Measurements from ENCODE around the gene ATP6V1C2. TPM values are rescaled to one million over a fixed set of nuclear protein-coding genes. Genes with fewer than 3 reads are reported as not detected.
A peak's percentile ranks its signal among the peaks of the same experiment; 100 is the strongest.
"Not testable (repeated sequence)": the region's sequence is repeated elsewhere in the genome, so short reads cannot be mapped to it uniquely, and the experiment has no call there.

Gene ATP6V1C2
- total RNA-seq, 3 donors from 2014 or later (not counting 1 experiment from before 2014, with no cell fraction given): 0.92 TPM; not detected in 2

GRCh38 chr2:10779776-10780490 lies 58.5 kb downstream of the ATP6V1C2 start:
- no peak for ATAC-seq
- peaks cover 49% of the 10 kb centered on the region for H3K36me3 ChIP-seq (ENCODE audit: control insufficient read depth, insufficient read depth, low read length)
- 95% methylated on average over 25 of the region's 25 CpGs for WGBS (ENCODE audit: insufficient coverage)

DNA sequence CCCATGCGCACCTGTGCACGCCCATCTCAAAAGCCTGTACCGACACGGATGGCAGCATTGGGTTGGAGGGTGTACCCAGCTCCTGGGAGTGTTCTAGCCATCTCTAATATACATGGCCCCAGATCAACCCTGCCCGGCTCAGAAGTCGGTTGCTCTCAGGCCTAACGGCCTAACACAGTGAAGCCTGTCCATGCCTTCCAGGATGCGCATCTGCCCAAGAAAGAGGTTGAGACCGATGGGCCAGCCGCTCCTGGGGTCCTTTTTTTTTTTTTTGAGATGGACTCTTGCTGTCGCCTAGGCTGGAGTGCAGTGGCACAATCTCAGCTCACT lies 59.0 kb downstream of the ATP6V1C2 start:
- Histone ChIP-seq H3K27me3 (ENCODE audit: control insufficient read depth, insufficient read depth, low read length) (no peaks in the 10 kb centered on the region), H3K4me1 (ENCODE audit: control insufficient read depth, insufficient read depth, low read length) (no peaks in the 10 kb centered on the region), H3K36me3 (ENCODE audit: control insufficient read depth, insufficient read depth, low read length) (peaks cover 54% of the 10 kb centered on the region), H3K27ac (ENCODE audit: low read length) (no peak overlapping the region), H3K4me3 (ENCODE audit: low read length) (no peak overlapping the region), H3K9me3 (ENCODE audit: control insufficient read depth, insufficient read depth, low read length) (no peaks in the 10 kb centered on the region)
- no peaks in the 10 kb centered on the region for H3K36me3 Mint-ChIP-seq
- DNase-seq: no peak
- no peaks in the 10 kb centered on the region for H3K27me3 Mint-ChIP-seq (ENCODE audit: low read depth in 2 of 2)
- WGBS (ENCODE audit: insufficient coverage): 98% methylated on average over 11 of the region's 11 CpGs
- intact Hi-C loops (cut with micrococcal nuclease): no loop called here
- H3K4me1 Mint-ChIP-seq: peaks cover 0 to 4% of the 10 kb centered on the region in 2 donors
- TF ChIP-seq, protein P1, sequence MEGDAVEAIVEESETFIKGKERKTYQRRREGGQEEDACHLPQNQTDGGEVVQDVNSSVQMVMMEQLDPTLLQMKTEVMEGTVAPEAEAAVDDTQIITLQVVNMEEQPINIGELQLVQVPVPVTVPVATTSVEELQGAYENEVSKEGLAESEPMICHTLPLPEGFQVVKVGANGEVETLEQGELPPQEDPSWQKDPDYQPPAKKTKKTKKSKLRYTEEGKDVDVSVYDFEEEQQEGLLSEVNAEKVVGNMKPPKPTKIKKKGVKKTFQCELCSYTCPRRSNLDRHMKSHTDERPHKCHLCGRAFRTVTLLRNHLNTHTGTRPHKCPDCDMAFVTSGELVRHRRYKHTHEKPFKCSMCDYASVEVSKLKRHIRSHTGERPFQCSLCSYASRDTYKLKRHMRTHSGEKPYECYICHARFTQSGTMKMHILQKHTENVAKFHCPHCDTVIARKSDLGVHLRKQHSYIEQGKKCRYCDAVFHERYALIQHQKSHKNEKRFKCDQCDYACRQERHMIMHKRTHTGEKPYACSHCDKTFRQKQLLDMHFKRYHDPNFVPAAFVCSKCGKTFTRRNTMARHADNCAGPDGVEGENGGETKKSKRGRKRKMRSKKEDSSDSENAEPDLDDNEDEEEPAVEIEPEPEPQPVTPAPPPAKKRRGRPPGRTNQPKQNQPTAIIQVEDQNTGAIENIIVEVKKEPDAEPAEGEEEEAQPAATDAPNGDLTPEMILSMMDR (IDR thresholded peaks at IDR 0.05): no peak
- no peaks in the 10 kb centered on the region for H3K9me3 Mint-ChIP-seq
- no peak overlapping the region for H3K4me3 Mint-ChIP-seq
- ATAC-seq: no peak
- H3K27ac Mint-ChIP-seq: peak overlapping the region in 1 of 2 donors; percentile 47

More at GRCh38 chr2:10779776-10780490, 58.5 kb downstream of the ATP6V1C2 start:
- TF ChIP-seq, protein P1 (IDR thresholded peaks at IDR 0.05): no peak
- DNase-seq: no peak
- no peaks in the 10 kb centered on the region for H3K9me3 Mint-ChIP-seq
- no peaks in the 10 kb centered on the region for H3K36me3 Mint-ChIP-seq
- H3K4me3 Mint-ChIP-seq: no peak overlapping the region
- Histone ChIP-seq H3K27ac (ENCODE audit: low read length) (no peak overlapping the region), H3K9me3 (ENCODE audit: control insufficient read depth, insufficient read depth, low read length) (no peaks in the 10 kb centered on the region), H3K4me1 (ENCODE audit: control insufficient read depth, insufficient read depth, low read length) (no peaks in the 10 kb centered on the region), H3K27me3 (ENCODE audit: control insufficient read depth, insufficient read depth, low read length) (no peaks in the 10 kb centered on the region), H3K4me3 (ENCODE audit: low read length) (no peak overlapping the region)
- H3K4me1 Mint-ChIP-seq: peaks cover 0 to 4% of the 10 kb centered on the region in 2 donors
- peak overlapping the region in 1 of 2 donors; percentile 47 for H3K27ac Mint-ChIP-seq
- no peaks in the 10 kb centered on the region for H3K27me3 Mint-ChIP-seq (ENCODE audit: low read depth in 2 of 2)
- intact Hi-C loops (cut with micrococcal nuclease): no loop called here

DNA sequence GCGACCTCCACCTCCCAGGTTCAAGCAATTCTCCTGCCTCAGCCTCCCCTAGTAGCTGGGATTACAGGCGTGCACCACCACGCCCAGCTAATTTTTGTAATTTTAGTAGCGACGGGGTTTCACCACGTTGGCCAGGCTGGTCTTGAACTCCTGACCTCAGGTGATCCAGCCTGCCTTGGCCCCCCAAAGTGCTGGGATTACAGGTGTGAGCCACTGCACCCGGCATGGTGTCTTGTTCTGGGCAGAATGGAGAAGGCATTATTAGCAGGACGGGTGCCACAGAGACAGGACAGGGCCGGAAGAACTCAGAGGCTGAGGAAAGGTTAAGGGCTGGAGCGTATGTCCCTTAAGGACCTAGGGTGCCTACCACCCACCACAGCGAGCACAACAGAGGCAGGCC lies 59.4 kb downstream of the ATP6V1C2 start:
- H3K4me3 Mint-ChIP-seq; H3K27me3 Mint-ChIP-seq (ENCODE audit: low read depth in 2 of 2); H3K4me1 Mint-ChIP-seq; H3K36me3 Mint-ChIP-seq; H3K27me3 ChIP-seq (ENCODE audit: control insufficient read depth, insufficient read depth, low read length); ATAC-seq; intact Hi-C loops (cut with micrococcal nuclease); H3K4me3 ChIP-seq (ENCODE audit: low read length); H3K27ac Mint-ChIP-seq; H3K9me3 ChIP-seq (ENCODE audit: control insufficient read depth, insufficient read depth, low read length); H3K27ac ChIP-seq (ENCODE audit: low read length); H3K4me1 ChIP-seq (ENCODE audit: control insufficient read depth, insufficient read depth, low read length); H3K9me3 Mint-ChIP-seq: not testable (repeated sequence)
- peaks cover 57% of the 10 kb centered on the region for H3K36me3 ChIP-seq (ENCODE audit: control insufficient read depth, insufficient read depth, low read length)
- DNase-seq: peak in 1 of 2 donors; percentile 2
- WGBS (ENCODE audit: insufficient coverage): 98% methylated on average over 10 of the region's 11 CpGs

GRCh38 chr2:10781746-10782145 lies 60.3 kb downstream of the ATP6V1C2 start:
- WGBS (ENCODE audit: insufficient coverage): 94% methylated on average over 8 of the region's 8 CpGs
- peaks cover 0 to 4% of the 10 kb centered on the region in 2 donors for H3K4me1 Mint-ChIP-seq
- Histone ChIP-seq H3K4me3 (ENCODE audit: low read length) (no peak overlapping the region), H3K9me3 (ENCODE audit: control insufficient read depth, insufficient read depth, low read length) (no peaks in the 10 kb centered on the region), H3K27ac (ENCODE audit: low read length) (no peak overlapping the region), H3K36me3 (ENCODE audit: control insufficient read depth, insufficient read depth, low read length) (peaks cover 65% of the 10 kb centered on the region), H3K4me1 (ENCODE audit: control insufficient read depth, insufficient read depth, low read length) (no peaks in the 10 kb centered on the region), H3K27me3 (ENCODE audit: control insufficient read depth, insufficient read depth, low read length) (no peaks in the 10 kb centered on the region)
- intact Hi-C loops (cut with micrococcal nuclease): no loop called here
- no peaks in the 10 kb centered on the region for H3K27me3 Mint-ChIP-seq (ENCODE audit: low read depth in 2 of 2)
- no peak overlapping the region for H3K4me3 Mint-ChIP-seq
- no peak overlapping the region for H3K27ac Mint-ChIP-seq
- TF ChIP-seq, protein P1 (IDR thresholded peaks at IDR 0.05): no peak
- DNase-seq: no peak
- ATAC-seq: no peak
- no peaks in the 10 kb centered on the region for H3K9me3 Mint-ChIP-seq
- H3K36me3 Mint-ChIP-seq: peaks cover 6% of the 10 kb centered on the region

Measured in natural killer cell (primary cell).